ENCODE results near the gene NPM1. TPM values are rescaled to one million over a fixed set of nuclear protein-coding genes. Genes with fewer than 3 reads are reported as not detected.

Gene NPM1
- total RNA-seq, 2 donors from 2014 or later, result 558 to 996 TPM

DNA sequence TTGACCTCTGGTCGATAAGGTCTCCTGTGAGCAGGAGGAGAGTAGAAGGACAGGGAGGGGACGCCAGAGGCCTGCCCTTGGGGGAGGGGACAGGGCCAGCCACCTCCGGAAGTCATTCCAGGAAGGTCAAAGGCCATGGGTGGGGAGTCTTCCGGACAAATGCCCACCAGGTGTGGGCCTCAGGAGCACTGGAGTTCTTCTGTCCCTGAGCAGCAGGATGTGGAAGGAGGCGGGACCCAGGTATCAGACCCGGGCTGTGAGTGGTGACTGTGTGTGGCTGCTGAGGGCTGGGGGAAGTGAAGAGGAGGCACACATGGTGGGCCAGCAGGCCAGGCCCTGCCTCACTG, 45.7 kb downstream of the NPM1 start:
- Histone ChIP-seq H3K27me3 (no peaks in the 10 kb centered on the region), H3K9me3 (no peaks in the 10 kb centered on the region), H3K27ac (no peak overlapping the region), H3K36me3 (no peaks in the 10 kb centered on the region), H3K4me3 (no peak overlapping the region), H3K9ac (ENCODE audit: low read depth in 2 of 2, low read length in 2 of 2) (no peak overlapping the region), H3K4me1 (no peaks in the 10 kb centered on the region)
- intact Hi-C loops (cut with DNase I), result no loop called here
- TF ChIP-seq, protein P1, sequence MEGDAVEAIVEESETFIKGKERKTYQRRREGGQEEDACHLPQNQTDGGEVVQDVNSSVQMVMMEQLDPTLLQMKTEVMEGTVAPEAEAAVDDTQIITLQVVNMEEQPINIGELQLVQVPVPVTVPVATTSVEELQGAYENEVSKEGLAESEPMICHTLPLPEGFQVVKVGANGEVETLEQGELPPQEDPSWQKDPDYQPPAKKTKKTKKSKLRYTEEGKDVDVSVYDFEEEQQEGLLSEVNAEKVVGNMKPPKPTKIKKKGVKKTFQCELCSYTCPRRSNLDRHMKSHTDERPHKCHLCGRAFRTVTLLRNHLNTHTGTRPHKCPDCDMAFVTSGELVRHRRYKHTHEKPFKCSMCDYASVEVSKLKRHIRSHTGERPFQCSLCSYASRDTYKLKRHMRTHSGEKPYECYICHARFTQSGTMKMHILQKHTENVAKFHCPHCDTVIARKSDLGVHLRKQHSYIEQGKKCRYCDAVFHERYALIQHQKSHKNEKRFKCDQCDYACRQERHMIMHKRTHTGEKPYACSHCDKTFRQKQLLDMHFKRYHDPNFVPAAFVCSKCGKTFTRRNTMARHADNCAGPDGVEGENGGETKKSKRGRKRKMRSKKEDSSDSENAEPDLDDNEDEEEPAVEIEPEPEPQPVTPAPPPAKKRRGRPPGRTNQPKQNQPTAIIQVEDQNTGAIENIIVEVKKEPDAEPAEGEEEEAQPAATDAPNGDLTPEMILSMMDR (IDR thresholded peaks at IDR 0.05), result no peak
- DNase-seq, result no peak

DNA sequence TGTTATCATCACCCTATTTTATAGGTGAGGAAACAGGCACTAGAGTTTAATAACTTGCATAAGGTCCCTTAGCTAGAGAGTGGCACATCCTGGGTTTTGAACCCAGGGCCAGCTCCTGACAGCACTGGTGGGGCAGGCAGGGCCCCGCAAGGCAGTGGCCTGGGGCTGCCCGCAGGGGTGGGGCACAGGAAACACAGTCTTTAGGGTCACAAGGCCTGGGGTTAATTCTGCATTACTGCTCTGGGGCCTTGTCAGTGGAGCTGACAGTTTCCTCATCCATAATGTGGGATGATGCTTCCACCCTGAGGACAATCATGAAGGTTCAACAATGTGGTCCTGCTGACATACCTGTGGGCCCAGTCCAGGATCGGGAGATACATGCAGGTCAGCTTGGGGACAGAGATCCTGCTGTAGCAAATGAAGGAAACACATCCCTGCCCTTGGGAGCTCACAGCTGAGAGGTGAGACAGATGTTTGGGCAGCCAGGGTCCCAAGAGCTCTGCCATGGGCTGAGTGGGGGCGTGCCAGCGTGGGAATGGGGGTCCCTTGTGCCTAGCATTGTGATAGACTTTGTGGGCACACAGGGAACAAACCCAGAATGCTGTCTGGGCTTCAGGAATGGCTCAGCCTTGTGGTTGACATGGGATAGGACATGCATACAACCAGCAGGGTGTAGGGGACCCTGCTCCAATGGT, 46.5 kb downstream of the NPM1 start:
- H3K4me3 ChIP-seq, result no peak overlapping the region
- no peaks in the 10 kb centered on the region for H3K4me1 ChIP-seq
- H3K27ac ChIP-seq, result no peak overlapping the region
- H3K9me3 ChIP-seq, result no peaks in the 10 kb centered on the region
- H3K36me3 ChIP-seq, result no peaks in the 10 kb centered on the region
- intact Hi-C loops (cut with DNase I), result no loop called here
- no peak for DNase-seq
- no peaks in the 10 kb centered on the region for H3K27me3 ChIP-seq
- TF ChIP-seq, protein P1 (IDR thresholded peaks at IDR 0.05), result no peak
- H3K9ac ChIP-seq (ENCODE audit: low read depth in 2 of 2, low read length in 2 of 2), result no peak overlapping the region

DNA sequence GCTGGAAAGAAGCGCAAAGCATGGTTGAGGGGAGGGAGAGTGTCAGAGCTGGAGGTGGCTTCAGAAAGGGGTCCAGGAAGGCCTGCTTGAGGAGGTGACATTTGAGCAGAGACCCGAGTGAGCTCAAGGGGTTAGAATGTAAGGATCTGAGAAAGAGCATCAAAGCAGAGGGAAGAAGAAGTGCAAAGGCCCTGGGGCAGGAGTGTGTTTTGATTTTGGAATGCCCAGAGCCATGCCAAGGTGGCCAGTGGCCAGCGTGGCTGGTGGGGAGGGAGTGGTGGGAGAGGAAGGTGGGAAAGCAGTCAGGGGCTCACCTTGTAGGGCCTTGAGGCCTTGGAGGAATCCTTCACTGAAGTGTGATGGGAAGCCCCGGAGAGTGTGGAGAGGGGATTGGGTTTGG, 47.2 kb downstream of the NPM1 start:
- no peaks in the 10 kb centered on the region for H3K27me3 ChIP-seq
- TF ChIP-seq, protein P1 (IDR thresholded peaks at IDR 0.05), result no peak

DNA sequence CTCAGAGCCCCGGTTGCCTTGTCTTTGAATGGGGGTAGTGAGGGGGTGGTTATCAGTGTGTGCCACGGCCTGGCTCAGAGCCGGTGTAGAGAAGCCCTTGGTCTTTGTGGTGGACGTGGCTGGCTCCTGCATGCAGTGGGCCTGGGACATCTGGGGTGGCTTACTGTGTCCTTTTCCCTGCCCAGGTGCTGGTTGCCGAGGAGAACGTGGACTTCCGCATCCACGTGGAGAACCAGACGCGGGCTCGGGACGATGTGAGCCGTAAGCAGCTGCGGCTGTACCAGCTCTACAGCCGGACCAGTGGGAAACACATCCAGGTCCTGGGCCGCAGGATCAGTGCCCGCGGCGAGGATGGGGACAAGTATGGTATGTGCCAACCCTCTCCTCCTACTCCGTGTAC, 48.3 kb downstream of the NPM1 start:
- TF ChIP-seq, protein P1 (IDR thresholded peaks at IDR 0.05), result no peak
- no peak for DNase-seq
- no peaks in the 10 kb centered on the region for H3K36me3 ChIP-seq
- no peak overlapping the region for H3K4me3 ChIP-seq
- intact Hi-C loops (cut with DNase I), result no loop called here
- no peaks in the 10 kb centered on the region for H3K9me3 ChIP-seq
- H3K27ac ChIP-seq, result no peak overlapping the region
- no peak overlapping the region for H3K9ac ChIP-seq (ENCODE audit: low read depth in 2 of 2, low read length in 2 of 2)
- no peaks in the 10 kb centered on the region for H3K27me3 ChIP-seq
- H3K4me1 ChIP-seq, result no peaks in the 10 kb centered on the region

More for the DNA sequence above, 47.2 kb downstream of the NPM1 start:
- intact Hi-C loops (cut with DNase I), result no loop called here
- Histone ChIP-seq H3K4me3 (no peak overlapping the region), H3K36me3 (no peaks in the 10 kb centered on the region), H3K9me3 (no peaks in the 10 kb centered on the region), H3K9ac (ENCODE audit: low read depth in 2 of 2, low read length in 2 of 2) (no peak overlapping the region), H3K4me1 (no peaks in the 10 kb centered on the region), H3K27ac (no peak overlapping the region)
- no peak for DNase-seq

DNA sequence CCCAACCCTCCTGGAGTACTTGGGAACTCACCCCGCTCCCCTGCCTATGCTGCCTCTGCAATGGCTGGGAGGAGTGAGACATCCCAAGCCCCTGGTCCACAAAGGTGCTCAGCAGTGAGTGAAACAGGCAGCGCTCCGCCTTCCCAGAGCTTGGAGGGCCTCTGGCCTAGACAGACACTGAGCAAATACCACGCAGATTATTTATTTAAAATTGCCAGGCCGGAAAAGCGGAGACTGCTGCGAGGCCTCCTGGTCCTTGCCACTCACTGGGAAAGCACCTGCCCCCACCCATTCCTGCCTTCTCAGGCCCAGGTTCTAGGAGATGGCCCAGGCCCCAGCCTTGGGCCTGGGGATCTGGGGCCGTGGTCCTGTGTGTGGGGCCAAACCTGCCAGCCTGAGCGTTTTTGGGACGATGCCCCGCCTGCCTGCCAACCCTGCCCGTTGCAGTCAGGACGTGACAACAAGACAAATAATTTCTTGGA, 49.2 kb downstream of the NPM1 start:
- no peak for DNase-seq
- TF ChIP-seq, protein P1 (IDR thresholded peaks at IDR 0.05), result no peak
- Histone ChIP-seq H3K4me3 (no peak overlapping the region), H3K27ac (no peak overlapping the region), H3K4me1 (no peaks in the 10 kb centered on the region), H3K27me3 (no peaks in the 10 kb centered on the region), H3K9me3 (no peaks in the 10 kb centered on the region), H3K9ac (ENCODE audit: low read depth in 2 of 2, low read length in 2 of 2) (no peak overlapping the region), H3K36me3 (no peaks in the 10 kb centered on the region)
- intact Hi-C loops (cut with DNase I), result no loop called here
